DND-41 (cell line): ENCODE data around the gene PLD2.

Experiments
- ATAC-seq: fragments of 200-7000 bp; cut with Tn5 transposase; 3 replicates; pipeline ENCODE4 v1.9.1; 2021; ENCODE audit warnings: low read depth; ENCODE audit not compliant: insufficient read depth
- DNase-seq: peaks from one replicate; pipeline ENCODE4 v3.0.0-alpha.2; 2020
- H2AFZ ChIP-seq: 2 replicates; pipeline ENCODE4 v1.6.0; 2012; ENCODE audit warnings: low read depth, low read length
- H3K27ac ChIP-seq: 2 replicates; pipeline ENCODE4 v1.5.1; 2012; ENCODE audit warnings: low read length, inconsistent platforms
- H3K27me3 ChIP-seq: fragments of 200-600 bp; sonication (generic); 2 replicates; pipeline ENCODE4 v1.6.0; 2012; ENCODE audit warnings: low read length, mild to moderate bottlenecking, inconsistent platforms; ENCODE audit not compliant: insufficient read depth, poor library complexity
- H3K36me3 ChIP-seq: 2 replicates; pipeline ENCODE4 v1.5.1; 2012; ENCODE audit warnings: low read length, inconsistent platforms; ENCODE audit not compliant: insufficient read depth
- H3K4me1 ChIP-seq: 2 replicates; pipeline ENCODE4 v1.5.1; 2012; ENCODE audit warnings: mild to moderate bottlenecking, low read length; ENCODE audit not compliant: insufficient read depth
- H3K4me2 ChIP-seq: 2 replicates; pipeline ENCODE4 v1.6.0; 2012; ENCODE audit warnings: mild to moderate bottlenecking, moderate library complexity, low read length, inconsistent platforms; ENCODE audit not compliant: insufficient read depth
- H3K4me3 ChIP-seq, 2 experiments: fragments of 200-600 bp in 1 of 2; shearing (Covaris generic) in 1 of 2; 2 replicates each; pipeline ENCODE4 v1.5.1; 2012 to 2016; ENCODE audit warnings: inconsistent platforms in 2 of 2, low read length in 2 of 2, mild to moderate bottlenecking in 2 of 2, low read depth in 1 of 2, moderate library complexity in 1 of 2
- H3K79me2 ChIP-seq: 2 replicates; pipeline ENCODE4 v1.6.0; 2012; ENCODE audit warnings: low read length, inconsistent platforms; ENCODE audit not compliant: insufficient read depth
- H3K9ac ChIP-seq: 2 replicates; pipeline ENCODE4 v1.6.0; 2012; ENCODE audit warnings: low read depth, mild to moderate bottlenecking, inconsistent platforms, low read length, moderate library complexity
- H3K9me3 ChIP-seq: 2 replicates; pipeline ENCODE4 v1.5.1; 2012; ENCODE audit warnings: low read length, moderate library complexity, mild to moderate bottlenecking, inconsistent platforms; ENCODE audit not compliant: insufficient read depth, severe bottlenecking
- H4K20me1 ChIP-seq: 2 replicates; pipeline ENCODE4 v1.6.0; 2012; ENCODE audit warnings: low read length; ENCODE audit not compliant: insufficient read depth
- EZH2 ChIP-seq: IDR thresholded peaks from 3 replicates; pipeline ENCODE4 v1.6.1; 2012; ENCODE audit warnings: borderline replicate concordance, low read depth, mild to moderate bottlenecking, moderate library complexity, low read length, inconsistent platforms; ENCODE audit not compliant: severe bottlenecking
- TF ChIP-seq, protein P1 (sequence below): IDR thresholded peaks from 2 replicates; pipeline ENCODE4 v1.5.1; 2012; ENCODE audit warnings: borderline replicate concordance, low read length, moderate library complexity, mild to moderate bottlenecking; ENCODE audit not compliant: poor library complexity, severe bottlenecking; ENCODE audit errors: extremely low read depth

Gene PLD2

GRCh38 chr17:4788807-4789700 is 17.9 kb upstream of the PLD2 start, which contains the start of gene GLTPD2:
Gene GLTPD2, plus strand, starts transcription at chr17:4788964. Its CDS starts 48 bp downstream, at chr17:4789012.
- Histone ChIP-seq H3K4me1 (peaks cover 20% of the 10 kb centered on the region), H3K79me2 (peaks cover 2% of the 10 kb centered on the region; the same call in 1 of the 2 replicates), H3K27me3 (no peaks in the 10 kb centered on the region), H3K36me3 (no peaks in the 10 kb centered on the region), H4K20me1 (no peaks in the 10 kb centered on the region), H3K9ac (peak within 1 kb of the TSS; percentile 89), H3K4me3 (peak within 1 kb of the TSS; percentile 62 to 70), H2AFZ (peak within 1 kb of the TSS; percentile 96), H3K4me2 (peak within 1 kb of the TSS; percentile 98), H3K27ac (peak within 1 kb of the TSS; percentile 62), H3K9me3 (no peaks in the 10 kb centered on the region)
- TF ChIP-seq, protein P1, sequence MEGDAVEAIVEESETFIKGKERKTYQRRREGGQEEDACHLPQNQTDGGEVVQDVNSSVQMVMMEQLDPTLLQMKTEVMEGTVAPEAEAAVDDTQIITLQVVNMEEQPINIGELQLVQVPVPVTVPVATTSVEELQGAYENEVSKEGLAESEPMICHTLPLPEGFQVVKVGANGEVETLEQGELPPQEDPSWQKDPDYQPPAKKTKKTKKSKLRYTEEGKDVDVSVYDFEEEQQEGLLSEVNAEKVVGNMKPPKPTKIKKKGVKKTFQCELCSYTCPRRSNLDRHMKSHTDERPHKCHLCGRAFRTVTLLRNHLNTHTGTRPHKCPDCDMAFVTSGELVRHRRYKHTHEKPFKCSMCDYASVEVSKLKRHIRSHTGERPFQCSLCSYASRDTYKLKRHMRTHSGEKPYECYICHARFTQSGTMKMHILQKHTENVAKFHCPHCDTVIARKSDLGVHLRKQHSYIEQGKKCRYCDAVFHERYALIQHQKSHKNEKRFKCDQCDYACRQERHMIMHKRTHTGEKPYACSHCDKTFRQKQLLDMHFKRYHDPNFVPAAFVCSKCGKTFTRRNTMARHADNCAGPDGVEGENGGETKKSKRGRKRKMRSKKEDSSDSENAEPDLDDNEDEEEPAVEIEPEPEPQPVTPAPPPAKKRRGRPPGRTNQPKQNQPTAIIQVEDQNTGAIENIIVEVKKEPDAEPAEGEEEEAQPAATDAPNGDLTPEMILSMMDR = no peak
- TF ChIP-seq EZH2 = no peak
- DNase-seq = no peak
- ATAC-seq = no peak

DNA sequence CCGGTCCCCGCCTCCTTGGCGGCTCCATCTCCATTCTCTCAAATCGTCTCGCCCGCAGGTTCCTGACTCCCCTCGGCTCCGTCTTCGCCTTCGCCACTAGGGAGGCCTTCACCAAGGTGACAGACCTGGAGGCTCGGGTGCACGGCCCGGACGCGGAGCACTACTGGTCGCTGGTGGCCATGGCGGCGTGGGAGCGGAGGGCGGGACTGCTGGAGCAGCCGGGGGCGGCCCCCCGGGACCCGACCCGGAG is 17.3 kb upstream of the PLD2 start:
- no peak for TF ChIP-seq EZH2
- TF ChIP-seq, protein P1 = no peak
- Histone ChIP-seq H2AFZ (peak overlapping the region; percentile 96), H3K79me2 (peaks cover 2% of the 10 kb centered on the region; the same call in 1 of the 2 replicates), H3K9ac (peak overlapping the region; percentile 89), H3K4me2 (peak overlapping the region; percentile 98), H3K27me3 (no peaks in the 10 kb centered on the region), H4K20me1 (no peaks in the 10 kb centered on the region), H3K36me3 (no peaks in the 10 kb centered on the region), H3K4me1 (peaks cover 20% of the 10 kb centered on the region), H3K4me3 (peak overlapping the region; percentile 62 to 70), H3K27ac (peak overlapping the region; percentile 62), H3K9me3 (no peaks in the 10 kb centered on the region)
- DNase-seq = no peak
- no peak for ATAC-seq

GRCh38 chr17:4789951-4790704 is 16.8 kb upstream of the PLD2 start:
- Histone ChIP-seq H3K9ac (peak overlapping the region; percentile 89), H3K27me3 (no peaks in the 10 kb centered on the region), H3K4me1 (peaks cover 20% of the 10 kb centered on the region), H3K4me2 (peak overlapping the region; percentile 98), H3K36me3 (no peaks in the 10 kb centered on the region), H3K27ac (peak overlapping the region; percentile 62), H3K79me2 (peaks cover 2% of the 10 kb centered on the region; the same call in 1 of the 2 replicates), H4K20me1 (no peaks in the 10 kb centered on the region), H3K9me3 (no peaks in the 10 kb centered on the region), H3K4me3 (peak overlapping the region; percentile 62 to 70), H2AFZ (peak overlapping the region; percentile 96)
- TF ChIP-seq, protein P1 = peak; percentile 80
- TF ChIP-seq EZH2 = no peak
- peak; percentile 92 for ATAC-seq
- peak; percentile 79 for DNase-seq
